CD4-positive, alpha-beta T cell treated with Interleukin-4 for 1 hour (primary cell): ENCODE results near the gene C1orf122.
A peak's percentile ranks its signal among the peaks of the same experiment; 100 is the strongest.

Experiments used
- DNase-seq, 2 donors: peaks; one replicate each; pipeline ENCODE4 v3.0.0-alpha.2; 2020 to 2022

Gene C1orf122

GRCh38 chr1:37802439-37802838 is 5.2 kb upstream of the C1orf122 start:
- no peak for DNase-seq

DNA sequence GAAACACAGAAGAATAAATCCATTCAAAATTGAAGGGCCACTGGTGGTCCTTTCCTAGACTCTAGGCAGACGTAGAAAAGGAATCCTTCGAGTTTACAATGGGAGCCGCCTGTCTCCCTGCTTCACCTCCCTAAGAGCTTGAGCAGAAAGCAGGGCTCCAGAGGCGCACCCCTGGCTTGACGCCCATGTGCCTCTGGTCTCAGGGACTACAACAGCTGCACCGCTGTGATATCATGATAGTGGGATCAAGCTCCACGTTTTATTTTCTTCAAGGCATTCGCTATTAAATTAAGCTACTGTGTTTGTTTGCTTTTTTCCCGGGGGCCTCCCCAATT is 403 bp upstream of the C1orf122 start:
- no peak for DNase-seq

DNA sequence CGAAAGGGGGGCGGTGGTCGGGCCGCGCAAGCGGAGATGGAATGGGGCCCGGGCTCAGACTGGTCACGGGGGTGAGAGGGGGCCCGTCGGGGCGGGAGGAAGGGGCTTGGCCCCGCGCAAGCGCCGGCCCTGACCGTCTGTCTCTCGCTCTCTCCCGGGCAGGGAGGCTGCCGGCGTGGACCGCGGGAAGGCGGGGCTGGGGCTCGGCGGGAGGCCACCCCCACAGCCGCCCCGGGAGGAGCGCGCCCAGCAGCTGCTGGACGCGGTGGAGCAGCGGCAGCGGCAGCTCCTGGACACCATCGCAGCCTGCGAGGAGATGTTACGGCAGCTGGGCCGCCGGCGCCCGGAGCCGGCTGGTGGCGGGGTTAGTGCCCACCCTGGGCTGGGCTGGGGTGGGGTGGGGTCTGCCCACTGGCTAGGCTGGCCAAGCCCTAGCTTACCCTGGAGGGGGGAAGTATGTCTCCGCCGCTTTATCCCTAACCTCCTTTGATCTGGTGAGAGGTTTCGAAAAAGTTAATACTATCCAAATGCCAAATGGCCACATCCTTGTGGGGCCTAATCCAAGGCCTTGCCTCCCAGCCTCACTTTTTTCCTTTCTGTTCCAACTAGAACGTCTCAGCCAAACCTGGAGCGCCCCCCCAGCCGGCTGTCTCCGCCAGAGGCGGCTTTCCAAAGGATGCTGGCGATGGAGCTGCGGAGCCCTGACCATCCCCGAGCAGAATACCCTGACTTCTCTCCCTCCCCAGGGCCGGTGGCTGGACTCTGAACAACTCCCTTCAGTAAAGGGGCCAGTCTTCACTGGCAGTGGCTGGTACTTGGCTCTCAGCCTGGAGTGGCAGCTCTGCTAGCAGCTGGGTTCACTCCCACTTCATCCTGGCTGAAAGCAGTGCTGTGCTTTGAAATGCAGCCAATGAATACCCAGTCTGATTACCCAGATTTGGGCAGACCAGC is 1.1 kb downstream of the C1orf122 start:
- no peak for DNase-seq

DNA sequence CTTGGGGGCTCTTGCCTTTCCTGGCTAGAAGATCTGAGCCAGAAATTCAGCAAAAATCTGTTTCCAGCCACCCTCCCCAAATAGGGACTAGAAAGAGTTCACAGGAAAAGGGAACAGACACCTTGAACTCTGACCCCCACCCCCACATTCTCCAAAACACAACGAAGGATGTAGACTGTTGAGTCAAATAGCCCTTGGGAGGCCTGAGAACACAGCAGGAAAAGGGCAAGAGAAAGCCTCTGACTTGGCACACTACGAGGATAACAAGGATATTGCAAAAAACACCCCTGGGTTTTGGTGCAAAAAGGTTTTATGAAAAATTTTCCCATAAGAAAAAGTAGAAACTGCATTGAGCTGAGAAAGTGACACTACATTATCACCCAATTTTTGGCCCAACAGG is 2.4 kb downstream of the C1orf122 start:
- no peak for DNase-seq

DNA sequence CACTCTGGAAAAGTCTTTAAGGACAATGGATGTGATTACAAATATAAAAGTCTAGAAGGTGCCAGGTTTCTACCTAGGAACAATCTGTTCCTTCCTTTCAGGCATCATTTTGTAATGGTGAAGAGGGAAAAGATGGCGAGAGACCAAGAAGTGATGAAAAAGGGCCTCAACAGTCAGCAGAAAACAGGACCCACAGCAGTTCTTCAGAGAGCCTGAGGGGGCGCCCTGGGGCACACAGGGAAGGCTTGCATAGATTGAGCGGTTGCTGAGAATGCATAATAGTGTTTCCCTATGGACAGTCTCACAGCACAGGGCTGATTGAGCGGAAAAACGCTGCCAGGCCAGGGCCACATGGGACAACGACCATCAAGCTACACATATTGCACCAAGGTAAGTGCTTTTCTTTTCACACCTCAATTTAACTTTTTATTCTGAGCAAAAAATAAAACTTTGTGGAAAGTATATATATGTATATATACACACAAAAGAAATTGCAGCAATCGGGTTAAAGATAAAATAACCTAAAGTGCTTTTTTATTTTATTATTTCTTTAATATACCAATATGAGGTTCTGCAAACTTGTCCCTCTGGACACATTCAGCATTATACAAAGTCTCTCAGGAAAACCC is 3.6 kb downstream of the C1orf122 start:
- peak; percentile 70 to 79 for DNase-seq

DNA sequence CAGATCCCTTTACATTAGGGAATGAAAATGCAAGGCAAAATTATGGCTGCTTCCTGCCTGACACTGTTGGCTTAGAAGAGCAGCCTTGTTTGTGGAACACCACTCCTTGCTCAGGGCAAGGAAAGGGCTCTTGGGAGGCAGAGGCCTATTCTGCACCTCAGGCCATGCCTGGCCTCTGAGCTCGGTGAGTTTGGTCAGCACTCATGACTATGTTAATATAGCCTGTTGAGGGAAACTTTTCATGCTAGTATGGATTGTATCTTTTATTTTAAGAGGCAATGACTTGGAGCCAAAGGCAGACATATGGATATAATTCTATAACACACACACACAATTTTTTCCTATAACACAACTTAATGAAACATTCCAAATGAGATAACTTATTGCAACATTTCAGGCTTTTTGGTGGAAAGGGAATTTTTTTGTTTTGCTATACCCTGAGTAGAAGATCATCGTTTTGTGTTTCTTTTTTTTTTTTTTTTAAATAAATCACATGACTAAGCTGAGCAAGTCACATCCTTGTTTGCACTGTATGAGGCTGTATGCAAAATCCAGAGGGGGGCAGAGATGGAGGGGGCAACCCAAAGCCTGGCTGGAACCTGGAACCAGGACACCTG is 6.0 kb downstream of the C1orf122 start:
- DNase-seq, result no peak

DNA sequence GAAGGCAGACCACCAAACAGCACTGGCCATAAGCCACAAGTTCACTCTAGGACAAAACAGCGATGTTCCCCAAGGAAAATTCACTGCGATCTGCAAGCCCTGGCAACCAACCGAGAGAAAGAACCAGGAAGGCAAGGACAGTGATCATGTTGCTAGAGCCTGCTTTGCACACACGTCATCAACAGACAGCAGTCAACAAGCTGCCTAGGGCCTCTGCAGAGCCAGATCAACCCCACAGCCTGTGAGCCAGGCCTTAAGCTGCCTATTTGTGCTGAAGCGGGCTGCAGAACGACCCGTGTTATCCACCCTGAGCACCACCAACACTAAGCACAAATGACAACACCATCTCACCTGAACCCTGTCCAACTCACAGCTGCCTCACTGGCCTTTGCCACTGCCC is 6.7 kb downstream of the C1orf122 start:
- no peak for DNase-seq

- DNase-seq, result no peak
Measured at GRCh38 chr1:37817481-37817880, 9.9 kb downstream of the C1orf122 start.

DNA sequence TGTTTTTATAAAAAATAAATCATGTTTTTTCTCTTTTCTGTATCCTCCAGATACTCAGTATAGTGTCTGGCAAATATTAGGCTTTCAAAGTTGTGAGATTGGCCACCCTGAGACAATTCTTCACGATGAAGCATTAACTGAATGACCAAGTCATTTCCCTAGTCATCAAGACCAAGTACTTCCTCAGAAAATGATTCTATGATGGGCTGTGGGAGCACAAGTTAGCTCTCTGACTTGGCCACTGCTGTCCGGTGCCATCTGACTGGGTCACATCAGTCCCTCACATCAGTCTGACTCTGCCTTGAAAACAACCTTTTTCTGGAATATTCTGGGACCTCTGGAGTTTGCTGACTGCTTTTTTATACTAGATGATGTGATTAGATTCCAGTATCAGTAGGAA is 13.9 kb downstream of the C1orf122 start:
- DNase-seq, result no peak

DNA sequence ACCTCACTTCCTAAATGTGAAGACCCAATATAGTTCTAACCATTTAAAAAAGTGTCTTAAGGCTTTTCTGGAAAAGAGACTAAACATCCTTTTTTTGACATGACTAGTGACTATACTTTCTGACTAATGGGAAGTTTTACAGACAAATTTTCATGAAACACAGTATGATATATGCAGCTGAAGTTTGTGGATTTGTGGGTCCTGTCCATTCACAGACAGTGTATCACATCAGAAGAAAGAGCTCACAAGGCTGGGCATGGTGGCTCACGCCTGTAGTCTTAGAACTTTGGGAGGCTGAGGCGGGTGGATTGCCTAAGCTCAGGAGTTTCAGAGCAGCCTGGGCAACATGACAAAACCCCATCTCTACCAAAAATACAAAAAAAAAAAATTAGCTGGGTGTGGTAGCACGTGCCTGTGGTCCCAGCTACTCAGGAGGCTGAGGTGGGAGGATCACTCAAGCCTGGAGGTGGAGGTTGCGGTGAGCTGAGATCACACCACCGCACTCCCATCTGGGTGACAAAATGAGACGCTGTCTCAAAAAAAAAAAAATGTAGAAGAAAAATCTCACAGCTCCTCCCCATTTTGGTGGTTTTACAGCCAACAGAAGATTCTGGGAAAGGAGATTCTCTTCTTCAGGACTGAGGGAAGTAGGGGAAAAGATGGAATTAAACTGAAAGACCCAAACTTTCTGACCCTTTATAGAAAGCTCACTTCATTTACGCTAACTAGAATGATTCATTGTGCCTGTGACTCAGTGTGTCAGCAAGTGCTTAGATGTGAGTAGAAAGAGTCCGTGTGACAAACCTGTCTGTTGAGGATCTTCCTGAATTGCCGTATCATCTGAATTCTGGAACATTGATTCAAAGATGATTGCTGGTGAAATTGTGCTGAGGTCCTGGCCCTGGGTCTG is 15.6 kb downstream of the C1orf122 start:
- DNase-seq, result no peak

GRCh38 chr1:37824001-37824400 is 16.4 kb downstream of the C1orf122 start:
- no peak for DNase-seq

- DNase-seq, result peak in 1 of 2 donors; percentile 26
Measured at GRCh38 chr1:37825506-37825905, 17.9 kb downstream of the C1orf122 start.

- no peak for DNase-seq
Measured at GRCh38 chr1:37828410-37829074, 21.0 kb downstream of the C1orf122 start.

DNA sequence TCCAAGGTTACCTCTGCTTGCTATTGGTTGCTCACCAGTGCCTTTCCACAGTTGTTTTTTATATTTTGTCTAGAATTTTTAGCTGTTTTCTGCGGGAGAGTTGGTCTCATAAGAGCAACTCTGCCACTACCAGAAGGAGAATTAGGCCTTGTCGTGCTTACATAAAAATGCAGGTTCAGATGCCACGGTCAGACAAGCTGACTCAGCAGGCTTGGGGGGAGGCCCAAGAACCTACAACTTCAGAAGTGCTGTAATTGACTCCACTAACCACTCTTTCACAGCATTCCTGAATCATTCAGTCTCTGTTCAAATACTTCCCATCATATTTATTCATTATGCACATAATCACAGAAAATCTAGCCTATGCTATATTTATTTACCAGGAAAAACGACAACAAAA is 23.5 kb downstream of the C1orf122 start:
- no peak for DNase-seq

DNA sequence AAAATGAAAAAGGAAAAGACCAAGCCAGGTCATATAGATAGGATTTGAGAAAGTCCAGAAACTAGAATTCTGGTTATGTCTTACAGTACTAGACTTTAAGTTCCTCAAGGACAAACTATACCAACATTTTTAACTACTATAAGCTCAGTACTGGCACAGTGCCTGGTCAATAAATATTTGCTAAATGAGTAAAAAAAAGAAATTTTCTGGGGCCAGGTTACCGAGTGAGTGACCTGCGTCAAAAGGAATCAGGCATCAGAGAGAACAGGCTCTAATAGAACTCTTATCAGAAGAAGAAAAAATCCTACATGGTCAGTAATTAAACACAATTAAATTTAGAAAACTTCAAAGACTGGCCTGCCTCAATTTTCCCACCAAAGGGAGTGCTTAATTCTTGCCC is 24.2 kb downstream of the C1orf122 start:
- no peak for DNase-seq

- no peak for DNase-seq
Measured at GRCh38 chr1:37836788-37837187, 29.2 kb downstream of the C1orf122 start.

GRCh38 chr1:37839676-37840075 is 32.1 kb downstream of the C1orf122 start:
- no peak for DNase-seq

- DNase-seq, result no peak
Measured at GRCh38 chr1:37840711-37841110, 33.1 kb downstream of the C1orf122 start.

GRCh38 chr1:37841652-37842051 is 34.1 kb downstream of the C1orf122 start:
- DNase-seq, result no peak

DNA sequence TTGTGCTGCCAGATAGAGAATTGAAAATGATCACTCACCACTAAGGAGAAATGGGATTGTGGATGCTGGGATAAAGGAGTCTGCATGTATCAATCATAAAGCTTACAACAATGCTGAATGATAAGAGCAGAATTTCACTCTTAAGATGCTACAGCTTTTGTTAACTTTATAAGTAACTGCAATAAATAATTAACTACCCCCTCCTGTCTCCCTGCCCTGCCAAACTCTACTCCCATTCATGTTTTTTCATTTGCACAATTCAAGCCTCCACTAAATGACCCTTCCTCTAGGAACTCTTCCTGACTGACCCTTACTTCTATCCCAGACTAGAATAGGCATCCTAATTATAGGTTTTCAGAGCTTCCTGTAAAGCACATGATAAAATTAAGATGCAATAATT is 36.9 kb downstream of the C1orf122 start:
- DNase-seq, result no peak

GRCh38 chr1:37845049-37845646 is 37.6 kb downstream of the C1orf122 start:
- no peak for DNase-seq

DNA sequence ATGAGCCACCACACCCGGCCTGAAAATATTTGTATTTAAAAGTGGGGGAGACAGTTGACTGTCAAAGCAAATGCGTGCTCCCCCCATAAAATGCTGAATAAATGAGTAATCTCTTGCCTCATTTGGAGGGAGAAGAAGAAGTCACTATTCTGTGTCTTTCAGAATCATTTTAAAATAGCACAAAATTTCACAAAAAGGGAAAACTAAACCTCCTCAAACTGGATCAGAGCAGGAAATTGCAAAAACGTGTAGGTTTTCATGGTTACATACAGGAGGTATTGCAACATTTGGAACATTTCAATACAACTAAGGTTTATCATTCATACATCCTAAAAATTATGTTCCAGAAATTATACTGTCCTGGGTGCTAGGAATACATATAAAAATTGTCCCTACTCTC is 38.2 kb downstream of the C1orf122 start:
- no peak for DNase-seq
